Heart left ventricle (tissue), 13 donors: ENCODE measurements around the gene INSR.

Experiments
- CTCF ChIP-seq, 12 donors: fragments of 200-600 bp; sonication (generic) in 4 of 12; IDR thresholded peaks; one replicate each; pipeline versions ENCODE4 v1.5.0 to v1.8.0; 2018 to 2022; ENCODE audit warnings: antibody characterized with exemption in 12 of 12, mild to moderate bottlenecking in 5 of 12
- POLR2A ChIP-seq, 2 donors: fragments of 450-650 bp; IDR thresholded peaks; one replicate each; pipeline ENCODE4 v1.6.1; 2017; ENCODE audit warnings: antibody characterized with exemption in 2 of 2, mild to moderate bottlenecking in 2 of 2, moderate library complexity in 2 of 2
- donor health status: ischemic (EF 13 %, LVEDD 7.1; RV severe dilation, severe dysfunction).
- donor health status: DM: no; HTN: yes; CAD: no.
- donor health status: DM: no; HTN: no; CAD: no.
- donor health status: ischemic (EF 25% LVEDD 6.9; RV normal size, moderate dysfunction).
- donor health status: ischemic (EF 25% LVEDD 5.7; RV mildly dilated, moderate dysfunction).
- donor health status: ischemic (EF 35%, LVEDD 5.7; RV mildly dilated, moderate dysfunction).
- donor health status: nonischemic (EF 11% LVEDD 7.7; RV severe dilation, severe dysfunction).
- donor health status: DM: yes; HTN: yes; CAD: no.
- donor health status: PGD.
- donor health status: ischemic (EF 29% LVEDD 5.4; RV normal size, mild dysfunction).
- donor health status: nonischemic (EF 23%, LVEDD 6.1; RV moderate dilation, normal function).

- TF ChIP-seq CTCF (IDR thresholded peaks at IDR 0.05), result no peak
- TF ChIP-seq POLR2A (IDR thresholded peaks at IDR 0.05), result no peak
Measured at GRCh38 chr19:7098096-7098495, 196.1 kb downstream of the INSR start.
